ENCODE results near the gene NIPAL3. TPM values are rescaled to one million over a fixed set of nuclear protein-coding genes. Genes with fewer than 3 reads are reported as not detected.

NIPAL3 gene
- total RNA-seq, 2 experiments from 2014 or later = 11.7 to 25.3 TPM

GRCh38 chr1:24498589-24498988, 83.0 kb downstream of the NIPAL3 start:
- no TSS peak for BruUV-seq (replicated peaks)
- ChIA-PET POLR2A (interaction anchor here (1.5 kb wide), 1 partner anchor 12 kb away, joined by 4 read pairs; no protein-coding TSS in a partner anchor), CTCF (ENCODE audit: unreplicated experiment) (no interaction called here)
- Histone ChIP-seq H3K4me3 (ENCODE audit: low read depth, low read length, poor library complexity, severe bottlenecking) (no peak overlapping the region), H3K9me3 (ENCODE audit: low read length) (no peaks in the 10 kb centered on the region), H4K20me1 (ENCODE audit: insufficient read depth, low read length) (no peaks in the 10 kb centered on the region), H3K4me1 (ENCODE audit: insufficient read depth, low read length, poor library complexity, severe bottlenecking) (peaks cover 18% of the 10 kb centered on the region), H3K27ac (ENCODE audit: low read depth, low read length, poor library complexity, severe bottlenecking) (no peak overlapping the region), H3K36me3 (ENCODE audit: insufficient read depth, low read length) (no peaks in the 10 kb centered on the region), H3K4me2 (ENCODE audit: low read length) (no peak overlapping the region), H3K79me2 (ENCODE audit: insufficient read depth, low read depth, low read length) (peaks cover 4% of the 10 kb centered on the region; the same call in 1 of the 2 replicates), H3K9me2 (ENCODE audit: insufficient read depth, low read length) (no peaks in the 10 kb centered on the region), H2AFZ (ENCODE audit: low read length) (no peak overlapping the region)
- TF ChIP-seq EZH2phosphoT487 (IDR thresholded peaks at IDR 0.05; ENCODE audit: borderline replicate concordance, low read depth, low read length) = no peak
- TF ChIP-seq CTCF (conservative IDR thresholded peaks at IDR 0.05; ENCODE audit: low read length) = no peak
- intact Hi-C loops (cut with micrococcal nuclease; ENCODE audit: unreplicated experiment) = no loop called here
- DNase-seq (ENCODE audit: low spot score) = no peak

- peak overlapping the region; percentile 79 for H3K4me2 ChIP-seq (ENCODE audit: low read length)
- peak overlapping the region; percentile 64; the same call in 1 of the 2 replicates for H2AFZ ChIP-seq (ENCODE audit: low read length)
- H4K20me1 ChIP-seq (ENCODE audit: insufficient read depth, low read length) = no peaks in the 10 kb centered on the region
- H3K9me2 ChIP-seq (ENCODE audit: insufficient read depth, low read length) = no peaks in the 10 kb centered on the region
- H3K27ac ChIP-seq (ENCODE audit: low read depth, low read length, poor library complexity, severe bottlenecking) = peak overlapping the region; percentile 72
- no peak for TF ChIP-seq CTCF (conservative IDR thresholded peaks at IDR 0.05; ENCODE audit: low read length)
- peaks cover 38% of the 10 kb centered on the region for H3K4me1 ChIP-seq (ENCODE audit: insufficient read depth, low read length, poor library complexity, severe bottlenecking)
- no peaks in the 10 kb centered on the region for H3K9me3 ChIP-seq (ENCODE audit: low read length)
- no TSS peak for BruUV-seq (replicated peaks)
- H3K36me3 ChIP-seq (ENCODE audit: insufficient read depth, low read length) = no peaks in the 10 kb centered on the region
- H3K79me2 ChIP-seq (ENCODE audit: insufficient read depth, low read depth, low read length) = peaks cover 24% of the 10 kb centered on the region
- intact Hi-C loops (cut with micrococcal nuclease; ENCODE audit: unreplicated experiment) = loop anchor here (1.0 to 5.0 kb wide), 3 partner anchors 85 to 313 kb away; partner anchors contain the start of genes IFNLR1 and NIPAL3
- CTCF ChIA-PET (ENCODE audit: unreplicated experiment) = interaction anchor here (1.2 to 1.5 kb wide), 2 partner anchors 25 to 85 kb away, joined by 3 to 5 read pairs; partner anchors contain the start of gene NIPAL3
- peak; percentile 29 for DNase-seq (ENCODE audit: low spot score)
- H3K4me3 ChIP-seq (ENCODE audit: low read depth, low read length, poor library complexity, severe bottlenecking) = no peak overlapping the region
- POLR2A ChIA-PET = interaction anchor here (0.5 to 4.1 kb wide), 8 partner anchors 10 to 645 kb away, joined by 3 to 29 read pairs (median 4); no protein-coding TSS in a partner anchor
Observed at GRCh38 chr1:24500448-24501048, 84.9 kb downstream of the NIPAL3 start.
